Activated CD8-positive, alpha-beta memory T cell treated with anti-CD3 and anti-CD28 coated beads, Interleukin-2, amount 10 ng/mL, durations not matched to agents 7 days and 5 days (primary cell): ENCODE results near the gene SECTM1. TPM values are rescaled to one million over a fixed set of nuclear protein-coding genes. Genes with fewer than 3 reads are reported as not detected.
"Not testable (repeated sequence)": the region's sequence is repeated elsewhere in the genome, so short reads cannot be mapped to it uniquely, and the experiment has no call there.

Experiments used
- ATAC-seq: fragments of 150-1000 bp; cut with Tn5 transposase; one replicate; pipeline ENCODE4 v1.10.0; 2021; ENCODE audit warnings: moderate library complexity
- CTCF ChIA-PET: fragments of 350-600 bp; sonication (Branson Sonifier 250); formaldehyde crosslinking; loops from one replicate; lab custom pipeline; 2021; ENCODE audit warnings: antibody characterized with exemption; lab: Charles Lee
- DNase-seq: peaks from one replicate; pipeline ENCODE4 v3.0.0-alpha.2; 2020
- H3K27ac Mint-ChIP-seq: one replicate; pipeline ENCODE4 v1.8.0; 2021; ENCODE audit warnings: mild to moderate bottlenecking, mixed read lengths
- H3K27me3 Mint-ChIP-seq: one replicate; pipeline ENCODE4 v1.8.0; 2021; ENCODE audit warnings: mixed read lengths
- H3K36me3 Mint-ChIP-seq: one replicate; pipeline ENCODE4 v1.8.0; 2021; ENCODE audit warnings: mild to moderate bottlenecking, mixed read lengths
- H3K4me1 Mint-ChIP-seq: one replicate; pipeline ENCODE4 v1.8.0; 2021; ENCODE audit warnings: mixed read lengths
- H3K4me3 Mint-ChIP-seq: one replicate; pipeline ENCODE4 v1.8.0; 2021; ENCODE audit warnings: mild to moderate bottlenecking, moderate library complexity, mixed read lengths
- H3K9me3 Mint-ChIP-seq: one replicate; pipeline ENCODE4 v1.8.0; 2022; ENCODE audit warnings: low read depth, mixed read lengths
- total RNA-seq, 2 experiments: library from RNA; stranded (reverse); gene quantifications; one replicate each; pipeline ENCODE4 v1.2.3, GENCODE V29; 2021

The SECTM1 gene
- 1 to 10 TPM in 1 of 2 experiments, under 1 TPM in 1; 0.68 to 2.7 TPM for total RNA-seq

GRCh38 chr17:82333279-82334171 lies at the start of gene SECTM1:
TSS of gene SECTM1 (minus strand) at chr17:82333766. CDS start at chr17:82327240, 6,526 bp downstream.
- peaks cover 26% of the 10 kb centered on the region for H3K4me1 Mint-ChIP-seq
- H3K27me3 Mint-ChIP-seq, result peaks cover 24% of the 10 kb centered on the region
- no peak for DNase-seq
- no peaks in the 10 kb centered on the region for H3K36me3 Mint-ChIP-seq
- peak; percentile 20 for ATAC-seq
- CTCF ChIA-PET, result interaction anchor here (0.8 to 3.0 kb wide), 12 partner anchors 11 to 128 kb away, joined by 3 to 15 read pairs (median 4); partner anchors contain the start of gene CD7
- H3K4me3 Mint-ChIP-seq, result peak within 1 kb of the TSS; percentile 81
- H3K27ac Mint-ChIP-seq, result peak within 1 kb of the TSS; percentile 97
- no peaks in the 10 kb centered on the region for H3K9me3 Mint-ChIP-seq

- H3K27me3 Mint-ChIP-seq, result peaks cover 8% of the 10 kb centered on the region
- ATAC-seq, result no peak
- no peaks in the 10 kb centered on the region for H3K9me3 Mint-ChIP-seq
- no peaks in the 10 kb centered on the region for H3K4me1 Mint-ChIP-seq
- CTCF ChIA-PET, result no interaction called here
- H3K27ac Mint-ChIP-seq, result no peak overlapping the region
- no peak for DNase-seq
- no peak overlapping the region for H3K4me3 Mint-ChIP-seq
- H3K36me3 Mint-ChIP-seq, result no peaks in the 10 kb centered on the region
These were observed 49.3 kb upstream of the SECTM1 start for GRCh38 chr17:82382933-82383255.

GRCh38 chr17:82382220-82382932 lies 48.8 kb upstream of the SECTM1 start:
- H3K27me3 Mint-ChIP-seq, H3K36me3 Mint-ChIP-seq, ATAC-seq, H3K9me3 Mint-ChIP-seq, H3K4me1 Mint-ChIP-seq, CTCF ChIA-PET, H3K4me3 Mint-ChIP-seq, DNase-seq, H3K27ac Mint-ChIP-seq: not testable (repeated sequence)

GRCh38 chr17:82381703-82382009 lies 48.1 kb upstream of the SECTM1 start:
- not testable (repeated sequence) for DNase-seq, H3K9me3 Mint-ChIP-seq, H3K4me1 Mint-ChIP-seq, H3K36me3 Mint-ChIP-seq, H3K4me3 Mint-ChIP-seq, ATAC-seq, H3K27ac Mint-ChIP-seq
- CTCF ChIA-PET, result interaction anchor here (0.8 kb wide), 1 partner anchor 43 kb away, joined by 4 read pairs; no protein-coding TSS in a partner anchor
- H3K27me3 Mint-ChIP-seq, result peaks cover 10% of the 10 kb centered on the region

- ATAC-seq (no peak), DNase-seq (no peak)
- Mint-ChIP-seq H3K36me3 (no peaks in the 10 kb centered on the region), H3K27me3 (peaks cover 11% of the 10 kb centered on the region), H3K4me1 (no peaks in the 10 kb centered on the region), H3K9me3 (no peaks in the 10 kb centered on the region), H3K4me3 (no peak overlapping the region), H3K27ac (no peak overlapping the region)
- CTCF ChIA-PET, result interaction anchor here (0.8 kb wide), 1 partner anchor 43 kb away, joined by 4 read pairs; no protein-coding TSS in a partner anchor
These were observed 47.5 kb upstream of the SECTM1 start for GRCh38 chr17:82380860-82381702.

- CTCF ChIA-PET, result interaction anchor here (0.7 kb wide), 1 partner anchor 631 kb away, joined by 4 read pairs; no protein-coding TSS in a partner anchor
- ATAC-seq, result no peak
These were observed 45.1 kb upstream of the SECTM1 start for GRCh38 chr17:82378741-82379021.

GRCh38 chr17:82377924-82378740 lies 44.6 kb upstream of the SECTM1 start:
- no peak for ATAC-seq

More at GRCh38 chr17:82378741-82379021, 45.1 kb upstream of the SECTM1 start:
- Mint-ChIP-seq H3K27ac (no peak overlapping the region), H3K27me3 (peaks cover 23% of the 10 kb centered on the region), H3K4me3 (no peak overlapping the region), H3K9me3 (no peaks in the 10 kb centered on the region), H3K4me1 (no peaks in the 10 kb centered on the region), H3K36me3 (no peaks in the 10 kb centered on the region)
- DNase-seq, result no peak

GRCh38 chr17:82377294-82377693 lies 43.7 kb upstream of the SECTM1 start:
- DNase-seq, H3K9me3 Mint-ChIP-seq, CTCF ChIA-PET, H3K36me3 Mint-ChIP-seq, H3K27ac Mint-ChIP-seq, H3K4me3 Mint-ChIP-seq, ATAC-seq, H3K4me1 Mint-ChIP-seq: not testable (repeated sequence)
- peaks cover 37% of the 10 kb centered on the region for H3K27me3 Mint-ChIP-seq

More at GRCh38 chr17:82377924-82378740, 44.6 kb upstream of the SECTM1 start:
- CTCF ChIA-PET, result interaction anchor here (0.7 kb wide), 1 partner anchor 631 kb away, joined by 4 read pairs; no protein-coding TSS in a partner anchor
- no peak for DNase-seq
- Mint-ChIP-seq H3K4me3 (no peak overlapping the region), H3K36me3 (no peaks in the 10 kb centered on the region), H3K27me3 (peaks cover 28% of the 10 kb centered on the region), H3K27ac (no peak overlapping the region), H3K4me1 (no peaks in the 10 kb centered on the region), H3K9me3 (no peaks in the 10 kb centered on the region)

- DNase-seq (no peak), ATAC-seq (no peak)
- Mint-ChIP-seq H3K9me3 (no peaks in the 10 kb centered on the region), H3K27ac (no peak overlapping the region), H3K36me3 (no peaks in the 10 kb centered on the region), H3K4me3 (no peak overlapping the region), H3K4me1 (peaks cover 3% of the 10 kb centered on the region), H3K27me3 (peaks cover 38% of the 10 kb centered on the region)
- CTCF ChIA-PET, result no interaction called here
These were observed 42.6 kb upstream of the SECTM1 start for GRCh38 chr17:82376042-82376730.

- peaks cover 39% of the 10 kb centered on the region for H3K27me3 Mint-ChIP-seq
- H3K4me1 Mint-ChIP-seq, result peaks cover 9% of the 10 kb centered on the region
- ATAC-seq, result no peak
- CTCF ChIA-PET, result no interaction called here
- no peaks in the 10 kb centered on the region for H3K9me3 Mint-ChIP-seq
- no peaks in the 10 kb centered on the region for H3K36me3 Mint-ChIP-seq
- no peak overlapping the region for H3K4me3 Mint-ChIP-seq
- no peak for DNase-seq
- H3K27ac Mint-ChIP-seq, result no peak overlapping the region
These were observed 41.9 kb upstream of the SECTM1 start for GRCh38 chr17:82375359-82376041.

- Mint-ChIP-seq H3K27me3 (peaks cover 44% of the 10 kb centered on the region), H3K27ac (no peak overlapping the region), H3K36me3 (no peaks in the 10 kb centered on the region), H3K4me1 (peaks cover 11% of the 10 kb centered on the region), H3K9me3 (no peaks in the 10 kb centered on the region), H3K4me3 (no peak overlapping the region)
- no peak for ATAC-seq
- CTCF ChIA-PET, result no interaction called here
- no peak for DNase-seq
These were observed 41.2 kb upstream of the SECTM1 start for GRCh38 chr17:82374626-82375331.
